H1 (cell line): ENCODE data around the gene TMEM30A. TPM values are rescaled to one million over a fixed set of nuclear protein-coding genes. Genes with fewer than 3 reads are reported as not detected.

ENCODE experiments used
- CBX5 ChIP-seq: fragments of 300-800, 300-1000 bp; sonication (generic); IDR thresholded peaks from 2 replicates; pipeline ENCODE4 v1.7.1; 2016; ENCODE audit warnings: antibody characterized with exemption, low read length, low read depth
- CBX8 ChIP-seq: fragments of 300-800, 300-1000 bp; sonication (generic); IDR thresholded peaks from 2 replicates; pipeline ENCODE4 v1.7.1; 2016; ENCODE audit warnings: low read depth, low read length, borderline replicate concordance
- CHD2 ChIP-seq: IDR thresholded peaks from 2 replicates; pipeline ENCODE4 v1.6.1; 2012; ENCODE audit warnings: low read length, improper control_type of control experiment
- CREB1 ChIP-seq: IDR thresholded peaks from 2 replicates; pipeline ENCODE4 v1.6.1; 2012; ENCODE audit warnings: inconsistent platforms
- POLR2A ChIP-seq, 2 experiments: IDR thresholded peaks; 1 replicate in 1 of 2; 2 replicates in 1 of 2; pipeline ENCODE4 v1.6.1; 2011; ENCODE audit warnings: low read depth in 2 of 2, low read length in 2 of 2, mild to moderate bottlenecking in 2 of 2; ENCODE audit errors: control extremely low read depth in 1 of 2
- RXRA ChIP-seq: IDR thresholded peaks from 2 replicates; pipeline ENCODE4 v1.6.1; 2011; ENCODE audit warnings: low read depth, mild to moderate bottlenecking, low read length, moderate library complexity; ENCODE audit not compliant: insufficient read depth
- polyA plus RNA-seq, 7 experiments: library from polyadenylated mRNA; depleted of rRNA in 3 of 7; stranded (reverse) in 5 of 7; unstranded in 2 of 7; fragments of >200 nt in 5 of 7; fragments of 200-250 nt in 2 of 7; gene quantifications; 1 replicate in 5 of 7; 2 replicates in 1 of 7; 4 replicates in 1 of 7; pipeline versions ENCODE4 v1.2.1 to v1.2.3, GENCODE V29; 2011 to 2013; ENCODE audit warnings: missing spikeins in 2 of 7, mixed read lengths in 2 of 7
- total RNA-seq: library from RNA; stranded (reverse); fragmentation: NEBNext Ultra II Directional; extraction: Animal tissue kit (Norgen Biotek cat#: 25700); gene quantifications from 2 replicates; pipeline ENCODE4 v1.2.1, GENCODE V29; 2021

TMEM30A gene
- total and polyA plus RNA-seq, 2 of the 8 experiments (the other 6 are each of a cell fraction or from before 2014, with no cell fraction given): 10.5 to 71.0 TPM

- no peak for TF ChIP-seq CBX5
- TF ChIP-seq CBX8: no peak
- no peak for TF ChIP-seq RXRA
- 0 out of 3 replicates have a peak, but pooled peaks of 1 of the 2 experiments have one; percentile 28 for TF ChIP-seq POLR2A (IDR thresholded peaks at IDR 0.05; ENCODE audit: control extremely low read depth in 1 of 2, low read depth in 2 of 2, low read length in 2 of 2)
- no peak for TF ChIP-seq CHD2
- no peak for TF ChIP-seq CREB1
- TF ChIP-seq, all 59 proteins: peak for 18
These were observed 16.2 kb downstream of the TMEM30A start (continued) for GRCh38 chr6:75268121-75268987.
